HG03354 (cell line): Measurements from ENCODE around the gene PBX3.

Experiments used
- ATAC-seq: cut with Tn5 transposase; IDR thresholded peaks from one replicate; pipeline ENCODE4 v1.9.1; 2021; ENCODE audit warnings: mild to moderate bottlenecking; ENCODE audit not compliant: unreplicated experiment, poor library complexity, severe bottlenecking

PBX3 gene

DNA sequence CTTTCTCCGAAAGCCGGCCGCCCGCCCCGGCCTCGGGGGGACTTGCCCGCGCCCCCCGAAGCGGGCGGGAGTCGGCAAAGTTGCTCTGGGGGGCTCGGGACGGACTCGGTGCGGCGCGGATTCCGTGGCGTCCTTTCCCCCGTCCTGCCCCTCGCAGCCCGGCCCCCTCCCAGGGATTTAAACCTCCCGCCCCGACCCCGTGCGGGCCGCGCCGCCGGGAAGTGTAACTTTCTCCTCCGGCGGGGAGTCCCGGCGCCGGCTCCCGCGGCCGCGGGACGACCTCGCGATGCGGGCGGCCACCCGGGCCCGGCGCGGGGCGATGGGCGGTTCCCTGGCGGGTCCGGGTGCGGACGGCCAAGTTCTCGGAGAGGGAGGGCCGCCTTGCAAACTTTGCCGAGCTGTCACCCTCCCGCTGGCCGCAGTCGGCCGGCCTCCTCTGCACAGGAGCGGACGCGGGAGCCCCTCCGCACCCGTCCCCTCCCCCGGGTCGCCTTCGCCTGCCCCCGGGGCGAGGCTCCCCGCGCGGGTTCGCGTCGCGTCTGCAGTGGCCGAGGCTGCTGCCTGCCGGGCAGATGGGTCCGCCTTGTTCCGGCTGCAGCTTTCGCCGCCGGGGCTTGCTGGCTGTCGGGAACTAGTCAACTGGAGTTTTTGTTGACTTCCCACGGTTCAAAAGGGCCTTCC lies 732 bp downstream of the PBX3 start:
- peak; percentile 4 for ATAC-seq

GRCh38 chr9:125748446-125749099 lies 1.4 kb downstream of the PBX3 start:
- ATAC-seq: no peak

- ATAC-seq: no peak
Observed at GRCh38 chr9:125749287-125749935, 2.2 kb downstream of the PBX3 start.

DNA sequence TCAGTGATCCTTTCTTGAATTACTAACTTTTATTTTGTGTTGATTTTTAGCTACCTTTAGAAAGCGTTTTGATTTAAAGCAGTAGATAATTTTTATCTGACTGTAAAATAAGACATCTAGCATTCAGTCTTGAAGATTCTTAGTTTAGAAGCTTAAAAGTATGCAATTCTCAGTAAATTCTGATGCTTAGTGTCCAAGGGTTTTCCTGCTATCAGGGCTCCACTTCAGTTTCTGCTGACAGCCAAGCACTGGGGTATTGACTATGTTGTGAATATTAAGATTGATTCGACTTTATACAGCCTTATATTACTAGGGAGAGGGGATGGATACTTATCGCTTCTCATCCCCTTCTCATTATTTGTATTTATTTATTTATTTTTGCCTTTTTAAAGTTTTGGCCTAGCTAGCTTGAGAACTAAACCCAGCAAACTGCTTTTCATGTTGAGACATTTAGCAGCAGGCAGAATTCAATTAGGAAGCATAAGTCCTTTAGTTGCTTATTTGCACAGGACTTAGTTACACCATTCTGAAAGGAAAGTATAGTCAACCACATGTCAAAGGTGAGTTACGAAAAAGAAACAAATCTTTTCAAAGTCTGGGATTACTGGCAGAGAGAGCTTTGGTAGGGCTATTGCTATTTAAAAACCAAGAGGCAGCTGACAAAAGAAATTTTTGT lies 2.9 kb downstream of the PBX3 start:
- no peak for ATAC-seq

DNA sequence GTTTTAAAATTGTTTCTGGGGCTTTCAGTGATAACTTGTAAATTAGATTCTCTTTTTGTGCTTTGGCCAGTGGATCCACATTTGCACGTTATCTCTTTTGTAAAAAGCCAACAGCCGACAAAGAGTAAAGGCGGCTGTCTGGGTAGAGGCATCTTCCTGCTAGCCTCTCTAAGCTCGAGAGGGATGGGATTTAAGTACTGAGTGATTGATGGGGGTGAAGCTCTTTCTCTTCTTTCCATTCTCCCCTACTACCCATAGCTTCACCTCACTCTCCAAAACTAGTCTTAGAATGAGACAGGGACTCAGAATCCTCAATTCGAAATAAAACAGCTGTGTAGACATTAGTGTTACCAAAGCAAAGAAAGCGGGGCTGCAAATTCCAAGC lies 3.4 kb downstream of the PBX3 start:
- no peak for ATAC-seq

DNA sequence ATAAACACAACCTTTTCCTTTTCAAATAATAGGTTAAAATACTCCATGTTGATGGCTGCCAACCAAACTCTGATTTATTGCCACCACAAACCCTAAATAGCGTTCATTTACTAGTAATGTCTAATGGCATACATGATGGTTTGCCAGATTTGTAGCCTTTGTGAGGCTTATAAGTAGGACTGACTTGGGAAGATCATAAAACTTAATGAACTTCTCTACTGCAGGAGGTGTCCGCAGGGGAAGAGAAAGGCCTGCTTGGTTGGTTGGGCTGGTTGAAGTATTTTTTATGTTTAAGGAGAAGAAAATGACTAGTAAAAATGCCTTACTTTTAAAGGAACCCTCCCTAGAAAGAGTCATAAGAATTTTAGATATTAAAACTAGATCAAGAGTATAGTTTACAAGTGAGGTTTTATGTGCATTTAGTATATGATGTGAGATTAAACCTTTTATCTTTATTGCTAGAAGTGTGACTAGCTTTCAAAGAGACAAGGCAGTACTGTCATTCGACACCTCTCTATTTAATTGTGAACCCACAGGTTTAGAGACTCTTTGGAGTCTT lies 5.0 kb downstream of the PBX3 start:
- ATAC-seq: no peak

DNA sequence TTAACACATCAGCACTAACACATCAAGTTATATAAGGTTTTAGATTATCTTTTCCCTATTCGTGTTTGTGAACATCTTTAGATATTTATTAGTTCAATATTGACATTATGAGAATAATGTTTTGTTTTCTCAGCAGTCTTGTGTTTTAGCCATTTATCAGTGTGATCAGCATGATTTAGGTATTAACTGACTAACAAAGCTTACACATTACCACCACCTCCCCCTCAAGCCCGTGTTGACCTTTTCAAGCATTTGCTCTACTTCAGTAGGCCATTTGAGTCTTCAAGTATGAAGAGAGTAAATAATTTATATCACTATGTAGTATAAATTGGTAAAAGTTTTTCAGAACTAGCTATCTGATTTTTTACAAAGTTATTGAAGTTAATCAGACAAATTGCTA lies 6.9 kb downstream of the PBX3 start:
- ATAC-seq: no peak

DNA sequence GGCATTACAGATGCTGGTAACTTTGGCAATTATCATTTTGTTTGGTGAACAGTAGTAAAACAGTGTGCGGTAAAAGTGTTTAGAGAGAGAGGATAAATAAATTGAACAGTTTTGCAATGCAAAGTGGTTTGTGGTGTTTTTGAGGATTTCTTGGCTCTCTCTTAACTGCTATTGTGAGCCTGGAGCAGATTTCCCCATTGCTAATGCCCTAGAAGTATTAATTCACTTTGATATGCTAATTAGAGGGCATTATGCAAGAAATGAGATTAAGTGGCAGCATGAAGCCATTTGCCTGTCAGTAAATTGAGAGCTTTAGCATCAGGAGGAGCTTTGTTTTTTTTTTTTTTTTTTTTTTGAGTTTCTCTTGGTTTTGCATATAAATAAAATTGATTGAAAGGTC lies 8.2 kb downstream of the PBX3 start:
- no peak for ATAC-seq

GRCh38 chr9:125756518-125756917 lies 9.3 kb downstream of the PBX3 start:
- no peak for ATAC-seq

DNA sequence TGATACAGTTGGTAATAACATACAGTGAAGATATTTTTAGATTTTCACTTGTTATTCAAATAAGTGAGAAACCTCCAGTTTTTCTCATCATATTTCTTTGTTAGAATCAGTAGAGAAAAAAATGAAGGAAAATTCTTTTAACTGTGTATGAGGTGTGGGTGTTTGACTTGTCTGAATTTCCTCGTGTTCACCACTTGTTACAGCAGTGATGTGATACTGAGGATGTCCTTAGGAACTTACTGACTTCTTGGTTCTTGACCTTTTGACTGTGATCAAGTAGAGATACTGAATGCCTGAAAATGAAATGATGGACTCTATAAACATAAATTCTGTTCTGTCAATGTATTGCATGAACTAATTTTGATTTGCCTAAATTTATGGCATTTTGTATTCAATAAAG lies 10.7 kb downstream of the PBX3 start:
- no peak for ATAC-seq

DNA sequence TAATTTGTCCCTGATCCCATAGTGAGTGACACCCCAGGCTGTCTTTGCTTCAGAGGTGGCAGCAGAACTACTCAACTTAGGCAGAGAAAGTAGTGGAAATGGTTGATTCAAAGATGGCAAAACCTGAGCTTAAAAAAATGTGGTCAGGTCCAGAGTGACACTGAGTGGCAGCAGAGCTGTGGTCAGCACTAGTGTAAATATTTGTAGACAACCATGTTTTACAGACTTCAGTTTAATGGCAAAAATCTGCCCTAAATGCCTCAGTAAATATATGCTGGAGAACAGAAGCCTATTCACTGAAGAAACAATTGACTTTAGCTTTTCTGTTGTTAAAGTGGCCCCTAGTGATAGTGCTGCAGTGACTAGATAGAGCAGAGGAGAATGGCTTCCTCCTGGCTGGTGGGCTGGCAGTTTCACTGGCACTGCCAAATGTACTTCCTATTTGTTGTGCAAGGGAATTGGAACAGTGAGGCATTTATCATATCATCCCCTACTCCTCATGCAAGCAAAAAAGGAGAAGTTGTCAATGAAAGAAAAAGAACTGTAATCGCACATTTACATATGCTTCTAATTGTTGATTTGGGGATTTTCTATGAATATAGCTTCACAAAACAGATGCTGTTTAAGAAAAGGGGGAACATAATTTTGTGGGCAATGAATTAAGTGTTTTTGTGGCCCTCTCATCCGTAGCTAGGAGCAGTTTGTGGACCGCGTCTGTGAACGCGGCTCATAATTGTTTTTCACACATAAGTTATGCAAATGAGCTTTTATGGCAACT lies 12.0 kb downstream of the PBX3 start:
- no peak for ATAC-seq

- ATAC-seq: no peak
Observed at GRCh38 chr9:125759764-125760129, 12.6 kb downstream of the PBX3 start.

DNA sequence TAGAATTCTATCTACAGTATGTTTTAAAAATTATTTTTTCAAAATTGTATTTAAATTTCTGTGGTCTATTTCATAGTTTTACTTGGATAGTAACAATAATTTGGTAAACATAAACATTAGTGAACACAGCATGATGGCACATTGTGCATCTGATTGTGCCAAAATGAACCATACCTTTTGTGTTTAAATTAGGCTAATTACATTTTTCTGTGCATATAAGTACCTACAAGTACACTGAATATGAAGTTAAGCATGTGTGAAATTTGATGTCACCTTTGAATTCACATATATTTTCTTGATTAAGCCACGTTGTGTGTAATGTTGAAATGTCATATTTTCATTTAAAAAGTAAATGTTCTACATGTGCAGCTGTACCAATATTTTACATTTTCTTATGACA lies 13.4 kb downstream of the PBX3 start:
- no peak for ATAC-seq

DNA sequence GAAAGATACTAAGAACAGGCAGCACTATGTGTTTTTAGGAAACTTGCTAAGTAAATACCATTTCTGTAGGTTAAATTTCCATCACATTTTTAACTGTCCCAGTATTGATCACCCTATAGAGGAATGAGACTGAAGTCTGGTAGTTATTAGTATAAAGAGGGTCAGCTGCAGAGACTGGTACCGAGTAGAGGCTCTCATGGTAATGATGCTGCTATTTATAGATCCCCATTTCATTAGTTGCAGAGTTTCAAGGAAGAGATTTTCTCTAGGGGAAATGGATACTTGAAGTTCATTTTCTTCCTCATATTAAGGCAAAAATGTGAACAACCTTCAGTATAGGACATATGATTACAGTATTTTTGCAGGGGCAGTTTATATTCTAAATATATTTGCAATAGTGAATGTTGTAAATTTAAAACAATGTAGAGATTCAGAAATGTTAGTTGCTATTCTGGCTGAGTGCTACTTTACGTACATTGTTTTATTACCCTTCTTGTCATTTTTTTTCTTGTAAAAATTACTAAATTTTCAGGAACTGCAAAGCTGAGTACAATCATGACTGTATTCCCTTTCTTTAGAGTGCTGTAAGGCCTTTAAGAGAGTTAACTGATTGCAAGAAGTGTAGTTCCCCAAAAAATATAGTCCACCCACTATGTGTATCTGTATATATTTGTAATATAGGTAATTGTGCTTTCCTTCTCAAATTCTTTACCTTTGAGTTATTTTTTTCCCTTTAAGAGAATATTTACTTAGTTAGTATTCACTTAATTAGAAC lies 14.7 kb downstream of the PBX3 start:
- no peak for ATAC-seq

DNA sequence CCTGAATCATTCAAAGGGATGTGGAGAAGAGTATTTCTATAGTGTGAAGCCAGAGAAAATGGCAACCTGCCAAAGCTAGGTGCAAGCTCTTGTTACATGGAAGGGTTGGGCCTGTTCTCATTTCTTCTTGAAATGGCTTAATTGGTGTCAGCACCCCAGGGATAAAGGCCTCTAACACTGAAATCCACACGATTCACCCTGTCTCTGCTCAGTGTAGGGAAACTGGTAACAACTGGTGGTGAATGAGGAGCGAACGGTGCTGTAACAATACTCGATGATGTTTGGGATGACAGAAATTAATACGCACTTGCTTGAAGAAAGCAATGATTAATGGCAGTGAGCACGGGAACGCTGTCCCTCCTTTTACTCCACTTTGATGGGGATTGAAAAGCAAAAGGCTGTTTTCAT lies 16.2 kb downstream of the PBX3 start:
- ATAC-seq: no peak

DNA sequence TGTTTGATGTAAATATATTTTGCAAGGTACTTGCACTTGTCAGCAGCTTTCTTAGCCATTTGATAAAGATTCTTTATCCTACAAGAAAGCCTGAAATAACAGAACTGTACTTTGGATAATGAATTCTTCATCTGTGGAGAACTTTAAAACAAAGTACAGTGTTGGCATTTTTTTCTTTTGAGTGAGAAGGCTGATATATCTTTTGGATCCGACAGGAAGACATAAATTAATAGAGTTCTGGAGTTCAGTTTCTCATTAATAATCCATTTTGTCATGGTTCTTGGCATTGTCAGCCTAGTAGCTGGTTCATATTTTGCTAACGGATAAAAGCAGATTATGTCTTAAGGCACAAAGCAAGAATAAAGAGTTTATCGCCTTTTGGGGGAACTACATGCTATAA lies 17.0 kb downstream of the PBX3 start:
- ATAC-seq: no peak

- ATAC-seq: no peak
Observed at GRCh38 chr9:125766468-125767221, 19.5 kb downstream of the PBX3 start.

DNA sequence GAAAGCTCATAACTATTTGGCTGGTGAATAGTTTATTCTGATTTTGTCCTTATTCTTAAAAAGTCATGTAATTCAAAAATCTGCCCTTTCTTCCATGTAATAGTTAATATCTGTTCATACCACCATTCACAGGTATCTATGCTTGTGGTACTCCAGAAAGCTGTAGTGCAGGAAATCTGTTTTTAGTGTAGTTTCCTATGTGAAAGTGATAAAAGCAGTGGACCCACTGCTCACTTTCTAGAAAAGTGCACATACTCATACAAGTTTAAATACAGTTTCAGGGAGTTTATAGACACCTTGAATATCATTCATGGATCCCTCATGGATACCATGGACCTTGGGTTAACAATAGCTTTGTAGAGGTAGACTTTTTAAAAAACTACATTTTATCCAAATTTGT lies 20.2 kb downstream of the PBX3 start:
- peak; percentile 54 for ATAC-seq
